Dendritic cell treated with granulocyte-macrophage colony-stimulating factor and Interleukin-4, amounts not matched to agents 40 ng/mL and 50 ng/mL, for 4 days (primary cell): Measurements from ENCODE around the gene TESK2.
A peak's percentile ranks its signal among the peaks of the same experiment; 100 is the strongest.

Experiments
- H3K27ac Mint-ChIP-seq: one replicate; pipeline ENCODE4 v1.8.0; 2022; ENCODE audit warnings: mild to moderate bottlenecking, mixed read lengths
- H3K27me3 Mint-ChIP-seq: one replicate; pipeline ENCODE4 v1.8.0; 2022; ENCODE audit warnings: mild to moderate bottlenecking, mixed read lengths
- H3K36me3 Mint-ChIP-seq: one replicate; pipeline ENCODE4 v1.8.0; 2022; ENCODE audit warnings: low read depth, mixed read lengths
- H3K4me1 Mint-ChIP-seq: one replicate; pipeline ENCODE4 v1.8.0; 2022; ENCODE audit warnings: low read depth, mixed read lengths
- H3K4me3 Mint-ChIP-seq: one replicate; pipeline ENCODE4 v1.8.0; 2022; ENCODE audit warnings: mild to moderate bottlenecking, moderate library complexity, mixed read lengths
- H3K9me3 Mint-ChIP-seq: one replicate; pipeline ENCODE4 v1.8.0; 2022; ENCODE audit warnings: mixed read lengths
- intact Hi-C: fragments of 100-400 bp; cut with micrococcal nuclease; formaldehyde crosslinking; loops from one replicate; pipeline ENCODE4 v1.15.0; 2022

The TESK2 gene

DNA sequence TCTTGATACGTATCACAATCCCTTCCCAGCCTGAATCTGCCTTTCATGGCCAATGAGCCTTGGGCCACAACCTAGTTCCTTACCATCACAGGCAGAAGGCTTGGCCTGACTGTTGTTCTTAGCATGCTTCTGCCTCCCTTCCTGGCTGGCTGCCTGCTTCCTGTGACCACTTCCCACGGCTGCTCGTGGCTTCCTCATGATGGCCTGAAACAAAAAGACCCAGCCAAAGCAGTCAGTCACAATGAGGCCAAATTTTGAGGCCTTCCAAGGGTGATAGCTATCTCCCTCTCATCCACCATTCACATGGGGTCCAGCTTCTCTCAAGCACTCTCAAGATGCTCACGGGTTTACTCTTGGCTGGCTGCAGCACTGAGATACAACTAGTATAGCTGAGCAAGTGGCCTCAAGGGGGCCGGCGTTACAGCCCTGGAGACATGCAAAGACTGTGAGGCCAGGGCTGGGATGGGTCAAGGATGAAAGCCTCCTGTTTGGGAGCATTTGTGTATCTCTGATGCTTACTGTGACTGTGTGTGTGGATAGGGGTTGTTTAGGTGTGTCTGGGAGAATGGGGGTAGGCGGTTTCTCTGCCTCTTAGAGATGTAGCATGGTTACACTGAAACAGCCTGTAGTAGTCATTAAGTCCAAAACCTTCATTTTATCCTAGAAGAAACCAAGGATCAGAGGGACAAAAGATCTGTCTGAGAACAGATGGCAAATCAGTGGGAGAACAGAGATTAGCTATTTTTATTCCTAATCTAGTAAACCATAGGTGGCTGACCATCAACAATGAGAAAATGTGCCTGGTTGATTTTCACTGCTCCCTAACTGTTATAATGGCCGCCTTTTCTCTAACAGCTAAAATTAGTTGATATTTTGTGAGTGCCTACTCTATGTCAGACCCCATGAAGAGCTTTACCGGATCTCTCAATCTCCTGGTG lies 156.4 kb downstream of the TESK2 start:
- Mint-ChIP-seq H3K4me3 (no peak overlapping the region), H3K36me3 (peaks cover 53% of the 10 kb centered on the region), H3K27me3 (no peaks in the 10 kb centered on the region), H3K4me1 (peaks cover 31% of the 10 kb centered on the region), H3K9me3 (no peaks in the 10 kb centered on the region), H3K27ac (no peak overlapping the region)
- intact Hi-C loops: no loop called here

GRCh38 chr1:45332346-45332720 lies 158.6 kb downstream of the TESK2 start:
- Mint-ChIP-seq H3K36me3 (peaks cover 51% of the 10 kb centered on the region), H3K4me1 (peaks cover 23% of the 10 kb centered on the region)

GRCh38 chr1:45331436-45332345 lies 159.3 kb downstream of the TESK2 start:
- H3K36me3 Mint-ChIP-seq: peaks cover 51% of the 10 kb centered on the region
- H3K4me1 Mint-ChIP-seq: peaks cover 20% of the 10 kb centered on the region
- H3K27me3 Mint-ChIP-seq: peaks cover 15% of the 10 kb centered on the region
- intact Hi-C loops: no loop called here
- H3K27ac Mint-ChIP-seq: no peak overlapping the region
- no peaks in the 10 kb centered on the region for H3K9me3 Mint-ChIP-seq
- H3K4me3 Mint-ChIP-seq: no peak overlapping the region

More at GRCh38 chr1:45332346-45332720, 158.6 kb downstream of the TESK2 start:
- intact Hi-C loops: no loop called here
- no peaks in the 10 kb centered on the region for H3K9me3 Mint-ChIP-seq
- H3K27ac Mint-ChIP-seq: no peak overlapping the region
- H3K4me3 Mint-ChIP-seq: no peak overlapping the region
- H3K27me3 Mint-ChIP-seq: peaks cover 9% of the 10 kb centered on the region

- H3K9me3 Mint-ChIP-seq: no peaks in the 10 kb centered on the region
Observed at GRCh38 chr1:45329445-45329844, 161.5 kb downstream of the TESK2 start.

GRCh38 chr1:45328680-45329079 lies 162.3 kb downstream of the TESK2 start:
- H3K4me1 Mint-ChIP-seq: peaks cover 10% of the 10 kb centered on the region
- intact Hi-C loops: no loop called here
- no peak overlapping the region for H3K27ac Mint-ChIP-seq
- H3K9me3 Mint-ChIP-seq: no peaks in the 10 kb centered on the region
- H3K4me3 Mint-ChIP-seq: no peak overlapping the region
- peaks cover 51% of the 10 kb centered on the region for H3K36me3 Mint-ChIP-seq
- H3K27me3 Mint-ChIP-seq: peaks cover 18% of the 10 kb centered on the region

More at GRCh38 chr1:45329445-45329844, 161.5 kb downstream of the TESK2 start:
- Mint-ChIP-seq H3K36me3 (peaks cover 51% of the 10 kb centered on the region), H3K4me1 (peaks cover 15% of the 10 kb centered on the region), H3K27ac (no peak overlapping the region), H3K4me3 (no peak overlapping the region), H3K27me3 (peaks cover 18% of the 10 kb centered on the region)
- intact Hi-C loops: no loop called here

DNA sequence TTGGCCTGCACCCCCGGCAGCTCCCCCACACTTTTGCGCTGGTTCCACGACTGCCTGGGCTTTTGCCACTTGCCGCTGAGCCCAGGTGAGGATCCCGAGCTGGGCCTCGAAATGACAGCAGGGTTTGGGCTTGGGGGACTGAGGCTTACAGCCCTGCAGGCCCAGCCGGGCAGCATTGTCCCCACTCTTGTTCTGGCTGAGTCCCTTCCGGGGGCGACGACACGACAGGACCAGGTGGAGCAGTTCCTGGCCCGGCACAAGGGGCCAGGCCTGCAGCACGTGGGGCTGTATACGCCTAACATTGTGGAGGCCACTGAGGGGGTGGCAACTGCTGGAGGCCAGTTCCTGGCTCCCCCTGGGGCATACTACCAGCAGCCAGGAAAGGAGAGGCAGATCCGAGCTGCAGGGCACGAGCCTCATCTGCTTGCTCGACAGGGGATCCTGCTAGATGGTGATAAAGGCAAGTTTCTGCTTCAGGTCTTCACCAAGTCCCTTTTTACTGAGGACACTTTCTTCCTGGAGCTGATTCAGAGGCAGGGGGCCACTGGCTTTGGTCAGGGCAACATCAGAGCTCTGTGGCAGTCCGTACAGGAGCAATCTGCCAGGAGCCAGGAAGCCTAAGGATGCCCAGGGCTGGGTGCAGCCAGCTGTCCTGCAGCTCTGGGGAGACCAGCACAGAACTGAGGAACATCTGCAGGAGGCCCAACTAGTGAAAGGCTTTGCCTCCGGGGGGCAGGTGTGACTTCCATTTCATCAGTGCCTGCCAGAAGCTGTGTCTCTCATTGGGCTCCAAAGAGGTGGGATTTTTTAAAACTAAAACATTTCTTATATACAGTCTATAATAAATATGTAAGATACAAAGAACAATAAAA lies 163.1 kb downstream of the TESK2 start:
- no peak overlapping the region for H3K4me3 Mint-ChIP-seq
- peaks cover 43% of the 10 kb centered on the region for H3K36me3 Mint-ChIP-seq
- peaks cover 10% of the 10 kb centered on the region for H3K4me1 Mint-ChIP-seq
- no peak overlapping the region for H3K27ac Mint-ChIP-seq
- H3K27me3 Mint-ChIP-seq: peaks cover 18% of the 10 kb centered on the region
- intact Hi-C loops: no loop called here
- H3K9me3 Mint-ChIP-seq: no peaks in the 10 kb centered on the region

DNA sequence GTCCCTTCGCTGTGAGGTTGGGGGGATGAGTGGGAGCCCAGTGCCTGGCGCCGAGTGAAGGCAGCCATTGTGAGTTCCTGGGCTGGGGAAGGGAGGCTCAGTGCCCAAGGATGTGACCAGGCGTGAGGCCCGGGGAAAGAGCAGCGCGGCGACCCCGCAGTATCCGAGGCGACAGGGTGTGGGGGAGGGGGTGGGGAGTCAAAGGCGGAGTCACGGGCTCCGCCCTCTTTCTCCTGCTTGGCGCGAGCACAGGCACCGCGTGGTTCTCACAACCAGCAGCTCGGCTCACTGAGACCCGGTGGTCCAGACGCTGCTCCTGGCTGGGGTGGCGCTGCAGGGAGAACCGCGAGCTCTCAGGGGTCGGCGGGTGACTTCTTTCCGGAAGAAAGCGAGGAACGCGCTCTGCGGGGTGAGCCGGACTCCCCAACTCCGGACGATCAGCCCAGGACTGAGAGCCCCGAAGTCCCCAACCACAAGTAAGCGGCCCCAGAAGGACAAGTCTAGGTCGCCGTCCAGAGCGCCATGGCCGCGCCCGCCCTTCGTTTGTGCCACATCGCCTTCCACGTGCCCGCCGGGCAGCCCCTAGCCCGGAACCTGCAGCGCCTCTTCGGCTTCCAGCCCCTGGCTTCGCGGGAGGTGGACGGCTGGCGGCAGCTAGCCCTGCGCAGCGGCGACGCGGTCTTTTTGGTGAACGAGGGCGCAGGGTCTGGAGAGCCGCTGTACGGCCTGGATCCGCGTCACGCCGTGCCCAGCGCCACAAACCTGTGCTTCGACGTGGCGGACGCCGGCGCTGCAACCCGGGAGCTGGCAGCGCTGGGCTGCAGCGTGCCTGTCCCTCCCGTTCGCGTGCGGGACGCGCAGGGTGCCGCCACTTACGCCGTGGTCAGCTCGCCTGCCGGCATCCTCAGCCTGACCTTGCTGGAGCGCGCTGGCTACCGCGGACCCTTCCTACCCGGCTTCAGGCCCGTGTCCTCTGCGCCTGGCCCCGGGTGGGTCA lies 164.0 kb downstream of the TESK2 start, which contains the start of gene HPDL:
TSS of gene HPDL (plus strand) at position 269 of the 997 bp plus-strand sequence. CDS start at position 523, 254 bp downstream.
- Mint-ChIP-seq H3K4me1 (peaks cover 10% of the 10 kb centered on the region), H3K27me3 (peaks cover 18% of the 10 kb centered on the region), H3K9me3 (no peaks in the 10 kb centered on the region), H3K4me3 (peak within 1 kb of the TSS; percentile 73), H3K36me3 (peaks cover 34% of the 10 kb centered on the region), H3K27ac (no peak within 1 kb of the TSS)
- intact Hi-C loops: no loop called here

DNA sequence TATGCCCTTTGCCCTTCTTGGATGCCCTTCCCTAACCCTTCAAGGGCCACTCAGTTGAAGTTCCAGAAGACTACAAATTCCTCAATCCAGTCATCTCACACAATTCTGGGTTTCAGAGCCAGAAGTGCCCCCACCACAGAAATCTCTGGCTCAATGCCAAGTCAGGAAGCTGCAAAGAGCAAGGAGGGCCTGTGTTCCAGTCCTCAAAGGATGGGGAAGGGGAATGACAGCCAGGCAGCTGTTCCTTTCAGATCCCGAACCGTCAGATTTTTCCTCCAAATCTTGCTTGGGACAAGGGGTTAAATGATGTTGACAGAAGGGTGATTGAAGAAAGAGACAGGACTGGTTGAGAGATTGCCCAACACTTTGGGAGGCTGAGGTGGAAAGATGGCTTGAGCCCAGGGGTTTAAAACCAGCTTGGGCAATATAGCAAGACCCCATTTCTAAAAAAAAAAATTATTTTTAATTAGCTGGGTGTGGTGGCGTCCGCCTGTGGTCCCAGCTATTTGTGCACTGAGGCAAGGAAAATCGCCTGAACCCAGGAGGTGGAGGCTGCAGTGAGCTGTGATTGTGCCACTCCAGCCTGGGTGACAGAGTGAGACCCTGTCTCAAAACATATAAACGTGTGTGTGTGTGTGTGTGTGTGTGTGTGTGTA lies 165.0 kb downstream of the TESK2 start:
- no peaks in the 10 kb centered on the region for H3K9me3 Mint-ChIP-seq
- peaks cover 18% of the 10 kb centered on the region for H3K27me3 Mint-ChIP-seq
- no peak overlapping the region for H3K27ac Mint-ChIP-seq
- intact Hi-C loops: no loop called here
- H3K36me3 Mint-ChIP-seq: peaks cover 25% of the 10 kb centered on the region
- peaks cover 10% of the 10 kb centered on the region for H3K4me1 Mint-ChIP-seq
- H3K4me3 Mint-ChIP-seq: peak overlapping the region; percentile 73

- Mint-ChIP-seq H3K9me3 (no peaks in the 10 kb centered on the region), H3K36me3 (no peaks in the 10 kb centered on the region), H3K4me1 (peaks cover 5% of the 10 kb centered on the region), H3K27ac (no peak overlapping the region), H3K4me3 (no peak overlapping the region), H3K27me3 (peaks cover 12% of the 10 kb centered on the region)
- intact Hi-C loops: no loop called here
Observed at GRCh38 chr1:45322486-45323040, 168.4 kb downstream of the TESK2 start.

DNA sequence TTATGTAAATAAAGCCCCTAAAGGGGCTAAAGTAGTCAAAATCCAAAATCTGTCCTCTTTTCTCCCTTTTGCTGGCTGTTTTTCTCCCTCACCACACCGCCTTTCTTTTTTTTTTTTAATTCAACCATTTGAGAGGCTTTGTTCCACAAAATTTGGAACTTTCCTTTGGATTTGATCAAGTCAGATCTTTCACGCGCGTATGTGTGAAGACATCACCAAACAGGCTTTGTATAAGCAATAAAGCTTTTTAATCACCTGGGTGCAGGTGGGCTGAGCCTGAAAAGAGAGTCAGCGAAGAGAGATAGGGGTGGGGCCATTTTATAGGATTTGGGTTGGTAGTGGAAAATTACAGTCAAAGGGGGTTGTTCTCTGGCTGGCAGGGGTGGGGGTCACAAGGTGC lies 169.5 kb downstream of the TESK2 start:
- H3K27me3 Mint-ChIP-seq: peaks cover 2% of the 10 kb centered on the region
- H3K4me1 Mint-ChIP-seq: no peaks in the 10 kb centered on the region
- intact Hi-C loops: no loop called here
- H3K4me3 Mint-ChIP-seq: no peak overlapping the region
- H3K27ac Mint-ChIP-seq: no peak overlapping the region
- H3K36me3 Mint-ChIP-seq: no peaks in the 10 kb centered on the region
- H3K9me3 Mint-ChIP-seq: no peaks in the 10 kb centered on the region

- H3K4me1 Mint-ChIP-seq: no peaks in the 10 kb centered on the region
- no peak overlapping the region for H3K4me3 Mint-ChIP-seq
- H3K9me3 Mint-ChIP-seq: no peaks in the 10 kb centered on the region
- H3K27me3 Mint-ChIP-seq: no peaks in the 10 kb centered on the region
- H3K36me3 Mint-ChIP-seq: no peaks in the 10 kb centered on the region
- no peak overlapping the region for H3K27ac Mint-ChIP-seq
- intact Hi-C loops: no loop called here
Observed at GRCh38 chr1:45319761-45320160, 171.2 kb downstream of the TESK2 start.

DNA sequence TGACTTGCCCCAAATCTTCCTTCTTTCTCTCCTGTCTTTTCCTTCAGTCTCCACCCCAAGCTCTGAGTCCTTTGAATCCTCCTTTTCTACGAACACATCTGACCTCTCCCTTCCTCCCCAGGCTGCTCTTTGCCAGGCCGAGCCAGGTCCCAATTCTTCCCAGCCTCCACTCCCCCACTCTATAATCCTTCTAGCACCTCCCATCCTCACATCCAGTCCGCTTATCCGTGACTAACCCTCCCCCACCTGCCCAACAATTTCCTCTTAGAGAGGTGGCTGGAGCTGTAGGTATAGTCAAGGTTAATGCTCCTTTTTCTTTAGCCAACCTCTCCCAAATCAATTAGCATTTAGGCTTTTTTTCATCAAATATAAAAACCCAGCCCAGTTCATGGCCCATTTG lies 173.8 kb downstream of the TESK2 start:
- Mint-ChIP-seq H3K4me3 (no peak overlapping the region), H3K36me3 (no peaks in the 10 kb centered on the region), H3K27ac (no peak overlapping the region), H3K4me1 (no peaks in the 10 kb centered on the region), H3K27me3 (no peaks in the 10 kb centered on the region), H3K9me3 (no peaks in the 10 kb centered on the region)
- intact Hi-C loops: no loop called here
